ENCODE data around the gene IRS2.

- TF ChIP-seq EZH2 (IDR thresholded peaks at IDR 0.05; ENCODE audit: insufficient read depth, poor library complexity, severe bottlenecking) = no peak
- TF ChIP-seq EZH2phosphoT487 (IDR thresholded peaks at IDR 0.05; ENCODE audit: insufficient read depth, low read depth) = no peak
These were observed 412 bp downstream of the IRS2 start for GRCh38 chr13:109785892-109786450.
